GM12874 (cell line): Measurements from ENCODE around the gene POLR1C.

Experiments used
- CTCF ChIP-seq: IDR thresholded peaks from 2 replicates; pipeline ENCODE4 v1.5.1; 2011; ENCODE audit warnings: low read depth, mild to moderate bottlenecking, control low read depth, low read length, moderate library complexity; ENCODE audit not compliant: insufficient read depth

POLR1C gene

GRCh38 chr6:43540507-43540906, 23.6 kb downstream of the POLR1C start:
- no peak for TF ChIP-seq CTCF

GRCh38 chr6:43541774-43542471, 25.0 kb downstream of the POLR1C start:
- TF ChIP-seq CTCF, result no peak

- no peak for TF ChIP-seq CTCF
Measured at GRCh38 chr6:43544461-43544860, 27.6 kb downstream of the POLR1C start.

- no peak for TF ChIP-seq CTCF
Measured at GRCh38 chr6:43547222-43547621, 30.3 kb downstream of the POLR1C start.

GRCh38 chr6:43559328-43559727, 42.4 kb downstream of the POLR1C start:
- no peak for TF ChIP-seq CTCF

- TF ChIP-seq CTCF, result no peak
Measured at GRCh38 chr6:43570876-43571441, 54.1 kb downstream of the POLR1C start.
